Effector memory CD8-positive, alpha-beta T cell (primary cell): ENCODE results near the gene STAMBP.
A peak's percentile ranks its signal among the peaks of the same experiment; 100 is the strongest.
"Not testable (repeated sequence)": the region's sequence is repeated elsewhere in the genome, so short reads cannot be mapped to it uniquely, and the experiment has no call there.

Experiments used
- ATAC-seq: fragments of 150-1000 bp; cut with Tn5 transposase; replicated peaks from 2 replicates; pipeline ENCODE4 v1.10.0; 2021; ENCODE audit warnings: mild to moderate bottlenecking, moderate library complexity
- DNase-seq, 3 experiments: peaks; one replicate each; pipeline ENCODE4 v3.0.0; 2021
- H3K27ac Mint-ChIP-seq, 2 donors: one replicate each; pipeline ENCODE4 v1.8.0; 2022; ENCODE audit warnings: mild to moderate bottlenecking in 2 of 2, mixed read lengths in 2 of 2, moderate library complexity in 2 of 2
- H3K27me3 Mint-ChIP-seq, 2 donors: one replicate each; pipeline ENCODE4 v1.8.0; 2022; ENCODE audit warnings: mixed read lengths in 2 of 2
- H3K36me3 Mint-ChIP-seq: one replicate; pipeline ENCODE4 v1.8.0; 2022; ENCODE audit warnings: mild to moderate bottlenecking, moderate library complexity, mixed read lengths; ENCODE audit not compliant: insufficient read depth
- H3K4me1 Mint-ChIP-seq, 2 donors: one replicate each; pipeline ENCODE4 v1.8.0; 2022; ENCODE audit warnings: low read depth in 2 of 2, mixed read lengths in 2 of 2
- H3K4me3 Mint-ChIP-seq, 2 donors: one replicate each; pipeline ENCODE4 v1.8.0; 2022; ENCODE audit warnings: mild to moderate bottlenecking in 2 of 2, mixed read lengths in 2 of 2, moderate library complexity in 2 of 2
- H3K9me3 Mint-ChIP-seq, 2 donors: one replicate each; pipeline ENCODE4 v1.8.0; 2022; ENCODE audit warnings: mixed read lengths in 2 of 2

Gene STAMBP

GRCh38 chr2:73877984-73878383 is 49.2 kb downstream of the STAMBP start:
- H3K27ac Mint-ChIP-seq, H3K4me3 Mint-ChIP-seq, H3K9me3 Mint-ChIP-seq: not testable (repeated sequence)

GRCh38 chr2:73885406-73885805 is 56.6 kb downstream of the STAMBP start:
- no peak for DNase-seq
- H3K36me3 Mint-ChIP-seq, result no peaks in the 10 kb centered on the region
- peaks cover 18 to 33% of the 10 kb centered on the region in 2 donors for H3K27me3 Mint-ChIP-seq
- H3K27ac Mint-ChIP-seq, result no peak overlapping the region
- H3K4me3 Mint-ChIP-seq, result no peak overlapping the region
- no peak for ATAC-seq
- peaks cover 0 to 2% of the 10 kb centered on the region in 2 donors for H3K4me1 Mint-ChIP-seq
- H3K9me3 Mint-ChIP-seq, result no peaks in the 10 kb centered on the region

More at GRCh38 chr2:73877984-73878383, 49.2 kb downstream of the STAMBP start:
- not testable (repeated sequence) for ATAC-seq, H3K27me3 Mint-ChIP-seq, DNase-seq, H3K36me3 Mint-ChIP-seq, H3K4me1 Mint-ChIP-seq

- H3K4me1 Mint-ChIP-seq, result peaks cover 0 to 2% of the 10 kb centered on the region in 2 donors
- ATAC-seq (no peak), DNase-seq (no peak)
- H3K27ac Mint-ChIP-seq, result no peak overlapping the region
- no peak overlapping the region for H3K4me3 Mint-ChIP-seq
- H3K9me3 Mint-ChIP-seq, result no peaks in the 10 kb centered on the region
- peaks cover 18 to 33% of the 10 kb centered on the region in 2 donors for H3K27me3 Mint-ChIP-seq
- H3K36me3 Mint-ChIP-seq, result no peaks in the 10 kb centered on the region
These were observed 57.6 kb downstream of the STAMBP start for GRCh38 chr2:73886357-73886756.

GRCh38 chr2:73887596-73888353 is 59.0 kb downstream of the STAMBP start:
- not testable (repeated sequence) for H3K27ac Mint-ChIP-seq

GRCh38 chr2:73888388-73888787 is 59.6 kb downstream of the STAMBP start:
- Mint-ChIP-seq H3K36me3 (no peaks in the 10 kb centered on the region), H3K9me3 (no peaks in the 10 kb centered on the region), H3K4me1 (peaks cover 0 to 2% of the 10 kb centered on the region in 2 donors), H3K27ac (peak overlapping the region in 1 of 2 donors; percentile 27), H3K27me3 (peaks cover 10 to 21% of the 10 kb centered on the region in 2 donors), H3K4me3 (no peak overlapping the region)
- DNase-seq (no peak), ATAC-seq (no peak)

More at GRCh38 chr2:73887596-73888353, 59.0 kb downstream of the STAMBP start:
- peaks cover 15 to 27% of the 10 kb centered on the region in 2 donors for H3K27me3 Mint-ChIP-seq
- not testable (repeated sequence) for ATAC-seq, H3K36me3 Mint-ChIP-seq, H3K4me3 Mint-ChIP-seq, H3K4me1 Mint-ChIP-seq, H3K9me3 Mint-ChIP-seq, DNase-seq

- no peak overlapping the region for H3K4me3 Mint-ChIP-seq
- H3K27ac Mint-ChIP-seq, result no peak overlapping the region
- peaks cover 7 to 17% of the 10 kb centered on the region in 2 donors for H3K27me3 Mint-ChIP-seq
- peaks cover 0 to 2% of the 10 kb centered on the region in 2 donors for H3K4me1 Mint-ChIP-seq
- ATAC-seq (no peak), DNase-seq (no peak)
- H3K9me3 Mint-ChIP-seq, result no peaks in the 10 kb centered on the region
- H3K36me3 Mint-ChIP-seq, result no peaks in the 10 kb centered on the region
These were observed 60.4 kb downstream of the STAMBP start for GRCh38 chr2:73889206-73889605.

GRCh38 chr2:73890301-73891092 is 61.7 kb downstream of the STAMBP start:
- ATAC-seq (no peak), DNase-seq (no peak)
- Mint-ChIP-seq H3K4me3 (no peak overlapping the region), H3K4me1 (peaks cover 5 to 10% of the 10 kb centered on the region in 2 donors), H3K9me3 (no peaks in the 10 kb centered on the region), H3K27ac (no peak overlapping the region), H3K27me3 (peaks cover 7 to 17% of the 10 kb centered on the region in 2 donors), H3K36me3 (no peaks in the 10 kb centered on the region)

- ATAC-seq (no peak), DNase-seq (no peak)
- H3K4me1 Mint-ChIP-seq, result peaks cover 8 to 13% of the 10 kb centered on the region in 2 donors
- H3K4me3 Mint-ChIP-seq, result no peak overlapping the region
- H3K9me3 Mint-ChIP-seq, result no peaks in the 10 kb centered on the region
- no peaks in the 10 kb centered on the region for H3K36me3 Mint-ChIP-seq
- peaks cover under 1 to 10% of the 10 kb centered on the region in 2 donors for H3K27me3 Mint-ChIP-seq
- H3K27ac Mint-ChIP-seq, result no peak overlapping the region
These were observed 62.6 kb downstream of the STAMBP start for GRCh38 chr2:73891276-73891901.

GRCh38 chr2:73892631-73893329 is 64.0 kb downstream of the STAMBP start, which contains the start of gene ACTG2:
TSS of gene ACTG2 (plus strand) at chr2:73893008. CDS start at chr2:73901312, 8,304 bp downstream.
- Mint-ChIP-seq H3K9me3 (no peaks in the 10 kb centered on the region), H3K27ac (peak within 1 kb of the TSS; percentile 19 to 51), H3K4me1 (peaks cover 10 to 22% of the 10 kb centered on the region in 2 donors), H3K27me3 (no peaks in the 10 kb centered on the region), H3K4me3 (no peak within 1 kb of the TSS), H3K36me3 (no peaks in the 10 kb centered on the region)
- DNase-seq (no peak), ATAC-seq (no peak)

GRCh38 chr2:73893764-73894474 is 65.2 kb downstream of the STAMBP start:
- H3K9me3 Mint-ChIP-seq, result no peaks in the 10 kb centered on the region
- peak overlapping the region; percentile 19 to 51 for H3K27ac Mint-ChIP-seq
- no peak for DNase-seq
- H3K4me1 Mint-ChIP-seq, result peaks cover 10 to 22% of the 10 kb centered on the region in 2 donors
- ATAC-seq, result no peak
- H3K27me3 Mint-ChIP-seq, result no peaks in the 10 kb centered on the region
- no peaks in the 10 kb centered on the region for H3K36me3 Mint-ChIP-seq
- H3K4me3 Mint-ChIP-seq, result no peak overlapping the region

GRCh38 chr2:73894475-73894850 is 65.7 kb downstream of the STAMBP start:
- no peaks in the 10 kb centered on the region for H3K9me3 Mint-ChIP-seq
- H3K27me3 Mint-ChIP-seq, result no peaks in the 10 kb centered on the region
- H3K4me1 Mint-ChIP-seq, result peaks cover 10 to 22% of the 10 kb centered on the region in 2 donors
- no peak overlapping the region for H3K4me3 Mint-ChIP-seq
- H3K27ac Mint-ChIP-seq, result no peak overlapping the region
- DNase-seq (no peak), ATAC-seq (no peak)
- H3K36me3 Mint-ChIP-seq, result no peaks in the 10 kb centered on the region

- ATAC-seq (no peak), DNase-seq (no peak)
- Mint-ChIP-seq H3K4me1 (peaks cover 10 to 22% of the 10 kb centered on the region in 2 donors), H3K9me3 (no peaks in the 10 kb centered on the region), H3K4me3 (no peak overlapping the region), H3K27me3 (peaks cover 0 to 1% of the 10 kb centered on the region in 2 donors), H3K36me3 (no peaks in the 10 kb centered on the region), H3K27ac (no peak overlapping the region)
These were observed 66.1 kb downstream of the STAMBP start for GRCh38 chr2:73894877-73895276.
